ENCODE data around the gene AQP7. TPM values are rescaled to one million over a fixed set of nuclear protein-coding genes. Genes with fewer than 3 reads are reported as not detected.
A peak's percentile ranks its signal among the peaks of the same experiment; 100 is the strongest.
"Not testable (repeated sequence)": the region's sequence is repeated elsewhere in the genome, so short reads cannot be mapped to it uniquely, and the experiment has no call there.

AQP7 gene
- total RNA-seq, 1 experiment from 2014 or later = 0.59 TPM

DNA sequence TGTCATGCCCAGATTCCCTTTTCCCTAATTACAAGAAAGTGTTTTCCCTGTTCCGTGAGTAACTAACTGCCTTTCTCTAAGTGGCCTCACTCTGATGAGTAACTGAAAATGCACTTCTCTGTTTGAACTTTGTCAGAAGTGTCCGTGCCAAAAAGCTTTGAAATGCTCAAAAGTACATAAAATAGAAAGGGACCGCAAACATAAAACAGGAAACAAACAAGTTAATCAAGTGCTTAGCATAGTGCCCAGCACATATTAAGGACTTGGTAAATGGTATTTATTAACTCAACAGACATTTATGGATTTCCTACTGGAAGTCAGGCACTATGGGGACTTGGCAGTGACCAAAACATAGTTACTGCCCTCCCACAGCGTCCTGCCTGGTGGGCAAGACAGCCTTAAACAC is 22.8 kb upstream of the AQP7 start:
- H3K4me2 ChIP-seq = no peak overlapping the region
- DNase-seq = peak in 1 of 2 experiments; percentile 54
- POLR2A ChIA-PET (ENCODE audit: unreplicated experiment) = no interaction called here

DNA sequence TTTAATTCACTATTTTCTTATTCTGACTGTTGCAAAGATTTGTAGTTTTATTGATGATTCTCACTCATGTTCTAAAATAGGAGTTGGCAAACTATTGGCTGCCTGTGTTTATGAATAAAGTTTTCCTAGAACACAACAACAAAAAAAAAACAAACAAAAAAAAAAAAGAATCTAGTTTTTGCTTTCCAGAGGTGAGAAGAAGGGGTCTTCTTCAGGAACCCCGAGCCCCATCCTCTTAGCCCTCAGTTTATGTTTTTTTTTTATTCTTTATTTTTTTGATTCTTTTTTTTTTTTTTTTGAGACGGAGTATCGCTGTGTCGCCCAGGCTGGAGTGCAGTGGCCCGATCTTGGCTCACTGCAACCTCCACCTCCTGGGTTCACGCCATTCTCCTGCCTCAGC is 22.1 kb upstream of the AQP7 start:
- H3K36me3 ChIP-seq (ENCODE audit: low read depth); POLR2A ChIA-PET (ENCODE audit: unreplicated experiment); H2AFZ ChIP-seq; DNase-seq; H4K20me1 ChIP-seq (ENCODE audit: insufficient read depth); CTCF ChIA-PET; H3K4me3 ChIP-seq; intact Hi-C loops (cut with micrococcal nuclease; ENCODE audit: unreplicated experiment); BruUV-seq (replicated peaks); H3F3A ChIP-seq (ENCODE audit: insufficient read depth, low read depth); H3K4me1 ChIP-seq (replicated peaks; ENCODE audit: insufficient read depth); H3K79me2 ChIP-seq (ENCODE audit: low read depth); H3K4me2 ChIP-seq; H3K9me3 ChIP-seq (ENCODE audit: insufficient read depth, low read depth); H3K9me2 ChIP-seq (ENCODE audit: insufficient read depth); H3K27me3 ChIP-seq (ENCODE audit: insufficient read depth, low read depth): not testable (repeated sequence)
- H3K27ac ChIP-seq = 0 out of 2 replicates have a peak overlapping the region, but pooled peaks have one; percentile 33

More for the DNA sequence above, 22.8 kb upstream of the AQP7 start:
- peaks cover 4% of the 10 kb centered on the region; the same call in 1 of the 2 replicates for H3K4me1 ChIP-seq (replicated peaks; ENCODE audit: insufficient read depth)
- H3K9me3 ChIP-seq (ENCODE audit: insufficient read depth, low read depth) = no peaks in the 10 kb centered on the region
- H3K36me3 ChIP-seq (ENCODE audit: low read depth) = no peaks in the 10 kb centered on the region
- H4K20me1 ChIP-seq (ENCODE audit: insufficient read depth) = no peaks in the 10 kb centered on the region
- 0 out of 2 replicates have a peak, but pooled peaks cover 6% of the 10 kb centered on the region for H3F3A ChIP-seq (ENCODE audit: insufficient read depth, low read depth)
- BruUV-seq (replicated peaks) = no TSS peak
- no peak overlapping the region for H3K4me3 ChIP-seq
- TF ChIP-seq EZH2 (IDR thresholded peaks at IDR 0.05; ENCODE audit: low read depth) = no peak
- TF ChIP-seq, protein P1, sequence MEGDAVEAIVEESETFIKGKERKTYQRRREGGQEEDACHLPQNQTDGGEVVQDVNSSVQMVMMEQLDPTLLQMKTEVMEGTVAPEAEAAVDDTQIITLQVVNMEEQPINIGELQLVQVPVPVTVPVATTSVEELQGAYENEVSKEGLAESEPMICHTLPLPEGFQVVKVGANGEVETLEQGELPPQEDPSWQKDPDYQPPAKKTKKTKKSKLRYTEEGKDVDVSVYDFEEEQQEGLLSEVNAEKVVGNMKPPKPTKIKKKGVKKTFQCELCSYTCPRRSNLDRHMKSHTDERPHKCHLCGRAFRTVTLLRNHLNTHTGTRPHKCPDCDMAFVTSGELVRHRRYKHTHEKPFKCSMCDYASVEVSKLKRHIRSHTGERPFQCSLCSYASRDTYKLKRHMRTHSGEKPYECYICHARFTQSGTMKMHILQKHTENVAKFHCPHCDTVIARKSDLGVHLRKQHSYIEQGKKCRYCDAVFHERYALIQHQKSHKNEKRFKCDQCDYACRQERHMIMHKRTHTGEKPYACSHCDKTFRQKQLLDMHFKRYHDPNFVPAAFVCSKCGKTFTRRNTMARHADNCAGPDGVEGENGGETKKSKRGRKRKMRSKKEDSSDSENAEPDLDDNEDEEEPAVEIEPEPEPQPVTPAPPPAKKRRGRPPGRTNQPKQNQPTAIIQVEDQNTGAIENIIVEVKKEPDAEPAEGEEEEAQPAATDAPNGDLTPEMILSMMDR (conservative IDR thresholded peaks at IDR 0.05) = no peak
- CTCF ChIA-PET = no interaction called here
- intact Hi-C loops (cut with micrococcal nuclease; ENCODE audit: unreplicated experiment) = no loop called here
- no peaks in the 10 kb centered on the region for H3K79me2 ChIP-seq (ENCODE audit: low read depth)
- no peaks in the 10 kb centered on the region for H3K27me3 ChIP-seq (ENCODE audit: insufficient read depth, low read depth)
- no peak overlapping the region for H2AFZ ChIP-seq
- peak overlapping the region; percentile 33 for H3K27ac ChIP-seq
- no peaks in the 10 kb centered on the region for H3K9me2 ChIP-seq (ENCODE audit: insufficient read depth)

DNA sequence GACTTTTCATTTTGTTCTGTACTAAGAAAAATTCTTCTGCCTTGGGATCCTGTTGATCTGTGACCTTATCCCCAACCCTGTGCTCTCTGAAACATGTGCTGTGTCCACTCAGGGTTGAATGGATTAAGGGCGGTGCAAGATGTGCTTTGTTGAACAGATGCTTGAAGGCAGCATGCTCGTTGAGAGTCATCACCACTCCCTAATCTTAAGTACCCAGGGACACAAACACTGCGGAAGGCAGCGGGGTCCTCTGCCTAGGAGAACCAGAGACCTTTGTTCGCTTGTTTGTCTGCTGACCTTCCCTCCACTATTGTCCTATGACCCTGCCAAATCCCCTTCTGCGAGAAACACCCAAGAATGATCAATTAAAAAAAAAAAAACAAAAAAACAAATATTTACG is 21.7 kb upstream of the AQP7 start:
- H3F3A ChIP-seq (ENCODE audit: insufficient read depth, low read depth); H2AFZ ChIP-seq; DNase-seq; BruUV-seq (replicated peaks); H3K4me3 ChIP-seq; H3K36me3 ChIP-seq (ENCODE audit: low read depth); CTCF ChIA-PET; H3K4me2 ChIP-seq; H3K27me3 ChIP-seq (ENCODE audit: insufficient read depth, low read depth); H4K20me1 ChIP-seq (ENCODE audit: insufficient read depth); intact Hi-C loops (cut with micrococcal nuclease; ENCODE audit: unreplicated experiment); H3K27ac ChIP-seq; H3K4me1 ChIP-seq (replicated peaks; ENCODE audit: insufficient read depth); H3K9me2 ChIP-seq (ENCODE audit: insufficient read depth); H3K9me3 ChIP-seq (ENCODE audit: insufficient read depth, low read depth); H3K79me2 ChIP-seq (ENCODE audit: low read depth); POLR2A ChIA-PET (ENCODE audit: unreplicated experiment): not testable (repeated sequence)

DNA sequence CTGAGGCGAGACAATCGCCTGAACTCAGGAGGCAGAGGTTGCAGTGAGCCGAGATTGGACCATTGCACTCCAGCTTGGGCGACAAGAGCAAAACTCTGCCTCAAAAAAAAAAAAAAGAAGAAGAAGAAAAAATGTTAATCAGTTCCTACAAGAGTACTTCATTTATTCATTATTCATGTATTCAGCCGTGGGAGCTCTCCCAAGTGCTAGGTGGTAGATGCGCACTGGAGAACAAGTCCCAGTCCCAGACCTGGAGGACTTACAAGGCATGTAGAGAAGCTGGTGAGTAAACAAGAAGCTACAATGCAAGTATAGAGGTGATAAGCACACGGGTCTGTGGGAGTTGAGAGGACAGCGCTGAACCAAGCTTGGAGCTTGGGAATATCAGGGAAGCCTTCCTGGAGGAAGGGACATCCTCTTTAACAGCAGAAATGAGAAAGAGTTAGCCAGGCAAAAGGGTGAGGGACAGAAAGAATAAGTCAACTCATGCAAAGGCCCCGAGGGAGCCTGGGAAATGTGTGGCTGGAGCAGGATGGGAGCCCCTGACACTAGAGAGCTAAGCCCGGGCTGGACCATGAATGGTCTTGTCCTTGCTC is 17.4 kb upstream of the AQP7 start:
- peaks cover 27% of the 10 kb centered on the region for H3K4me1 ChIP-seq (replicated peaks; ENCODE audit: insufficient read depth)
- no peaks in the 10 kb centered on the region for H3K27me3 ChIP-seq (ENCODE audit: insufficient read depth, low read depth)
- H2AFZ ChIP-seq = no peak overlapping the region
- H3K36me3 ChIP-seq (ENCODE audit: low read depth) = no peaks in the 10 kb centered on the region
- TF ChIP-seq, protein P1 (conservative IDR thresholded peaks at IDR 0.05) = no peak
- TF ChIP-seq EZH2 (IDR thresholded peaks at IDR 0.05; ENCODE audit: low read depth) = no peak
- H3K79me2 ChIP-seq (ENCODE audit: low read depth) = no peaks in the 10 kb centered on the region
- BruUV-seq (replicated peaks) = no TSS peak
- intact Hi-C loops (cut with micrococcal nuclease; ENCODE audit: unreplicated experiment) = loop anchor here (5.0 kb wide), 1 partner anchor 32 kb away; no protein-coding TSS in a partner anchor
- no peaks in the 10 kb centered on the region for H3K9me2 ChIP-seq (ENCODE audit: insufficient read depth)
- no peaks in the 10 kb centered on the region for H3K9me3 ChIP-seq (ENCODE audit: insufficient read depth, low read depth)
- no peaks in the 10 kb centered on the region for H4K20me1 ChIP-seq (ENCODE audit: insufficient read depth)
- no peak overlapping the region for H3K4me2 ChIP-seq
- ChIA-PET POLR2A (ENCODE audit: unreplicated experiment) (no interaction called here), CTCF (interaction anchor here (0.7 kb wide), 1 partner anchor 204 kb away, joined by 5 read pairs; no protein-coding TSS in a partner anchor)
- no peak for DNase-seq
- no peak overlapping the region for H3K4me3 ChIP-seq
- 0 out of 2 replicates have a peak, but pooled peaks cover 6% of the 10 kb centered on the region for H3F3A ChIP-seq (ENCODE audit: insufficient read depth, low read depth)
- H3K27ac ChIP-seq = no peak overlapping the region
